Stimulated activated CD4-positive, alpha-beta T cell treated with anti-CD3 and anti-CD28 coated beads, Interleukin-4, amount 100 ng/mL, for 24 hours (primary cell): ENCODE results near the gene IFT27.

Experiments used
- DNase-seq: peaks from one replicate; pipeline ENCODE4 v3.0.0-alpha.2; 2020

Gene IFT27

GRCh38 chr22:36796552-36797175, 20.7 kb upstream of the IFT27 start:
- DNase-seq: no peak

DNA sequence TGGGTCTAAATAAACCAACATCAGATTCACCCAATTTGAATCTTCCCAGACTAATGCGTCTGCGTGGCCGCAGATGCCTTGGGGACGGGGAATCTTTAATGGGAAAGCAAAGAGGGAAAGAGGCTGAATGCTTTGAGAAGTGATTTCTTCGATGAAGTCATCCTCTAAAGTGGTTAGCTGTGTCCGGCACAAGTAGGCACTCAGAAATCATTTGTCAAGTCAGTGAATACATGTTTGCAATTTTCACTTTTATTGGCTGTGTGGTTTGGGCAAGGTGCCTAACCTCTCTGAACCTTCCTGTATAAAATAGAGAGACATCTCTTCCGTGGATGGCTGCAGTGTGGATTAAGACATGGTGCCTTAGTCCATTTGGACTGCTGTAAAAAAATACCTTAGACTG, 19.7 kb upstream of the IFT27 start:
- DNase-seq: no peak

GRCh38 chr22:36790648-36791047, 14.7 kb upstream of the IFT27 start:
- peak; percentile 12 for DNase-seq

GRCh38 chr22:36787204-36787988, 11.5 kb upstream of the IFT27 start:
- DNase-seq: no peak

GRCh38 chr22:36783743-36784142, 7.8 kb upstream of the IFT27 start:
- no peak for DNase-seq

GRCh38 chr22:36781656-36782627, 6.0 kb upstream of the IFT27 start:
- DNase-seq: peak; percentile 89

DNA sequence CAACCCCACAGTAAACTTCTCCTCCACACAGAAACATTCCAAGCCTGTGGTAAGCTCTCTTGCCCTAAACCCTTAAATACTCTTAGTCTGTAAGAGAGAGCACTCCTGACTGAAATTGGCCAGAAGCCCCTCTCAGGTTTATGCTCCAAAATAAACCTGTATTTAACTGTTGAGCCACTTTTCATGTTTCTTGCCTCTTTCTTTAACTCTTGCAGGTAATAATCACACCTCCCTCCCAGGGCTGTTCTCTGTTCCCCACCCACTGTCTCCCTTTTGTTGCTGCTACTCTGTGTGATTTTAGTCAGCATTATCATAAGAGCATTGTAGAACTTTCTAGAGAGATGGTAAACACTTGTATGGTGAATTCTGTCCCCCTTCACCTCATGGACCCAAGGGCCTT, 2.1 kb upstream of the IFT27 start:
- DNase-seq: no peak

DNA sequence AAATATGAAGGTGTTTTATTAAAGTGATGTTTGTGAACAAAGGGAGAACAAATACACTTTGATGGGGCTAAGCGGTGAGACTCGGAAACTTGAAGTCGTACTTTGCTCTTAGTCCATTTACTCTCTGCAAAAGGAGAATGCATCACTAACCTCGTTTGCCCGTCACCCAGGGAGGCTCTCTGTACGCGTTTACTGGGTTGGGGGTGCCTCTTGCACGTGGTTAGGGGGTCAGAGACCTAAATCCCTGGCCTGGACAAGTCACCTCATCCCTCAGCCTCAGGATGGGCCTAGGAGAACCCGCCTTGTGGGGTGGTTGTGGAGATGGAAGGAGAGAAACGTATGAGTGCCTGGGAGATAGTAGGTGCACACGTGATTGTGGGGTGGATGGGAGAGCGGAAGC, 803 bp upstream of the IFT27 start:
- DNase-seq: peak; percentile 6

DNA sequence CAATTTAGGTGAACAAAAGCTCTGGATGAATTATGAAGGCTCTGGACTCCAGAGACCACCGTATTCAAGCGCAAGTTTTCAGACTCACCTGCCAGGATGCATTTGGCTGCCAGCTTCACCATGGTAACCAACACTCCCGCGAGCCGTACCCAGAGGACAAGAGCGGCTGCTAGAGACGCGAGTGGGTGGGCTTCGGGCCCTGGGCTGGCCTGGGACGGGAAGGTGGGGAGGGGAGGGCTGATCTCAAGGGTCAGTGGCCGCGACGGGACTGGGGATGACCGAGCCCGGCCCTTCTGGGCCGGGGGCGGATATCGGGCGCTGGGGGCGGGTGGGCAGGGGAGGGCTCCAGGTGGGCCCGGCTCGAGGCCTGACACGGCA, 344 bp downstream of the IFT27 start:
- peak; percentile 32 for DNase-seq

DNA sequence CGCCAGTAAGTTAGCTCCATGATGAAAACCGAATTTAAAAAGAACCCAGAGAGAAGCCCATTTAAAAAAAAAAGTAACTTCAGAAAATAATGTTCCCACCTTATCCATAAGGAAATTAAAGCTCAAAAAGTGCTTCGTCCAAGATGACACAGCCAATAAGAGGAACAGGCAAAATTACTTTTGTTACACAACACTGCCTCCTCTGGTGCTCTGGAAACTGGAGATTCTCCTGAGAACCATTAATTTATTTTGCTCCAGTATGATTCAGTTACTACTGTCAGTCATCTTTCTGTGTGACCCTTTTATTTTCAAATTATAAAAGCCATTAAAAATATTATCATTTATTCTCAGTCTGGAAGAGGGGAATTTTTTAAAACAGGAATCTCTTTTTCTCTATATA, 2.0 kb downstream of the IFT27 start:
- no peak for DNase-seq

- DNase-seq: no peak
Observed at GRCh38 chr22:36772451-36772850, 3.5 kb downstream of the IFT27 start.

- no peak for DNase-seq
Observed at GRCh38 chr22:36771356-36772063, 4.4 kb downstream of the IFT27 start.

- DNase-seq: no peak
Observed at GRCh38 chr22:36770513-36771231, 5.2 kb downstream of the IFT27 start.

DNA sequence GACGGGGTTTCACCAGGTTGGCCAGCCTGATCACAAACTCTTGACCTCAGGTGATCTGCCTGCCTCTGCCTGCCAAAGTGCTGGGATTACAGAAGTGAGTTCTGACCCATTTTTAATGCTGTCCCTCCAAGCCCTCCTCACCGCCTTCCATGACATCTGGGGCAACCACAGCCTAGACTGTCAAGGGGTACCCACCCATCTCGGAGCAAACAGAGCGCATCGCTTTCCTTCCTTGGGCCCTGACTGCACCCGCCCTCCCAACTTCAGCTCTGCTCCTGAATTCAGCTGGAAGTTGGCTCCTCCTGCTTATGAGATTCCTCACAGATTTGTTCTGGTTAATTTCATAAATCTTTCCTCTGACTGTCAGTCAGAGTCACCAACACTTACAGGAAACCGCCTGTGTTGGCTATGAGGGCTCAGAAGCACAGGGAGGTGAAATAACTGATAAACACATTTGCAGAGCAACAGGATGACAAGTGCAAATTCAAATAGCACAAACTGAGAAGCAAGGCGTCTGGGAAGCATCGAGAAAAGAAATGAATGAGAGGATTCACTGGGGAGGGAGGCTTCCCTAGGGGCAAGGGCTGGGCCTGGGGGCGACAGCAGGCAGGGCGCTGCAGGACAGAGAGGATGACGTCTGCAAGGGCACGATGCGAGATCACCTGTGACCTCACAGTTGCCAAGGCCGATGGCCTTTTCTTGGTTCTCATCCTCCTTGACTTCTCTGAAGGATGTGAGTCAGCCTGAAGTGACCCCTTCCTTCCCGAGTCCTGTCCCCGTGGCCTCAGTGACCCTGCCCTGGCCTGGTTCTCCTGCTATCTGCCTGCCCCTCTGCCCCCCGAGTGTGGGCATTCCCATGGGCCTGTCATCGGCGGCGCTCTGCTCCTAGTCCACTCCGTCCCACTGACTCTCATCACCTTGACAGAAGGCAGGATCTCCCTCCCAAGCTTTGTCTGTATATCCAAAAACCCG, 6.1 kb downstream of the IFT27 start:
- DNase-seq: no peak

DNA sequence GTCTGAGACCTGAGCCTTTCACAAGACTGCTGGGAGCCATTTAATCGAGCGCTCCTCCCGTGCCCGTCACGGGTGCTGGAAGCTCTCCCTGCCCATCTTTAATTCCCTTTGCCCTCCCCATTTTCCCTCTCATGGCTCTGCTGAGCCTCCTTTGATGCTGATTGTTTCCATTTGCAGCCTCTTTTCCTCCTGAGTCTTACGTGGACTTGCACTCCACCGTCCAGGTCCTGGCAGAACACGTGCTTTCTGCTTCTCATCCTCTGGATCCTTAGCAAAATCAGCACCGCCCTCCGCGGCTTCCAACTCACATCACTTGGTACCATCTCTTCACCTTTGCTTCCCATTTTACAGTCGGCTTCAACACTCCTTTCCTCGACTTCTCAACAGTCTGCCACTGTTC, 7.3 kb downstream of the IFT27 start:
- DNase-seq: no peak

- no peak for DNase-seq
Observed at GRCh38 chr22:36768141-36768540, 7.8 kb downstream of the IFT27 start.

DNA sequence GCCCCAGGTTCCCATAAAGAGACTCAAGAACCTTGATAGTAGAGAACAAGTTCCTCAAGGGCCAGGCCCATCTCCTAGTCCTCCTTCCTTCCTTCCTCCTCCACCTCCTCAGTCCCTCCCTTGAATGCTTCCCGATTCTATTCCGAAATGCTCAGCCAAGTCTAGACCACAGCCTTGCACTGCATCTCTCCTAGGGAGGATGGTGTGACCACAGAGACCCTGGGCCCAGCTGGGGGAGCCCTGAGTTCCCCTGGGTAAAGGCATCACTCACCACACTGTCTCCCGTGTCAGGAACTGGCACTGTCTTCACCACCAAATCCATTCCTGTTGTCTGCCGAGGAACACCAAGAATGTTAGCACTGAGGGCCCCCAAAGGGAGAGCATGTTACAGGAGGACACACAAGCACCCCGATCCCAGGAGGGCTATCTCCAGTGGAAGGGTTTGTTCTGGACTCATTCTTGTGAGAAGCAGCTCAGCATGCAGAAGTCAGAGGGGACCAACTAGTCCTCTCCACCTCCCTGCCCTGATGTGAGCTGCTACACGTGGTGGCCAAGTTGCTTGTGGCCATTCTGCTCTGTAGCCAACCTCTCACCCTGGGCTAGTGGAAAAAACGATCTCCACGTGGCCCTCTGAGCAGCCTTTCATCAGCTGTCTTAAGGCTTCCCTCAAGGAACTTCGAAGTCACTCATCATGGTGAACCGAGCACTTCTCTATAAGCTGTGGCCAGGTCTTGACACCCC, 8.7 kb downstream of the IFT27 start:
- DNase-seq: no peak

GRCh38 chr22:36765943-36766450, 9.9 kb downstream of the IFT27 start:
- DNase-seq: no peak

DNA sequence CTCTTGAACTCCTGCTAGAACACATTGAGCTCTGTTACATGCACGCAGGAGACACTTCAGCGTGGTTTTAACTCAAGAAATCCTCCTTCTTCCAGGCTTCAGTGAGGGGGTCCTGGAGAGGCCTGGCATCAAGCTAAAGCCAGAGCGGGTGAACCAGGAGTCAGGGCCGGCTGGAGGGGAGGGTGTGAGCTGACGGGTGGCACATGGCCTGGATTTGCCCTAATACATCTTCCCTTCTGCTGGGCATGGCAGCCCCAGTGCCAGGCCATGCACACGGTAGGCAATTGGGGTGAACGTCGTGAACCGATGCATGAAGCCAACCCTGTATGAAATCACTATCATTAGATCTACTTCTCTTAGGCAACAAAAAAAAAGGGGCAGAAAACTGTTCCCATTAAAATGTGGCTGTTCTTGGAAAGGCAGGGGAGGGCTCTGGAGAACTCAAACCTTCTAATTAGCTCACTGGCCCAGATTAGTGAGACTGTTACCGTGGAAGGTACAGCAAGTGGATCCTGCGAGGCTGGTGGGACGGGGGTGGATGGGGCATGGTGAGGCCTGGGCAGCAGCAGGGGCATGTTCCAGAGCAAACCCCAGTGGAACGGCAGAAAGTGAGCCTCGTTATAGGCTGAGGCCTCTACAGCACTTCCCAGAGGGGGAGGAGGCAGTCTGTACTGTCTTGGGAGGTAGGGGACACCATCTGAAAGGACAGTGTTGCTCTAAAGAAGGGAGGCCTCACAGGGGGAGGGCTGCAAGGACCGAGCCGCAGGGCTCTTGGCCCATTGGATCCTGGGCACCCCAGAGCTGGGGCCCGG, 10.6 kb downstream of the IFT27 start:
- DNase-seq: no peak
